HUES48 (cell line): ENCODE data around the gene ACACB.

ENCODE experiments used
- H3K27ac ChIP-seq: one replicate; pipeline ENCODE4 v1.7.0; 2013; ENCODE audit warnings: low read depth, low read length, inconsistent platforms
- H3K27me3 ChIP-seq: 2 replicates; pipeline ENCODE4 v1.6.1; 2013; ENCODE audit warnings: mild to moderate bottlenecking, low read length; ENCODE audit not compliant: control insufficient read depth, insufficient read depth
- H3K36me3 ChIP-seq: 2 replicates; pipeline ENCODE4 v1.6.1; 2013; ENCODE audit warnings: low read length; ENCODE audit not compliant: control insufficient read depth, insufficient read depth
- H3K4me1 ChIP-seq: 2 replicates; pipeline ENCODE4 v1.6.1; 2013; ENCODE audit warnings: mild to moderate bottlenecking, low read length; ENCODE audit not compliant: control insufficient read depth, insufficient read depth
- H3K4me3 ChIP-seq: 2 replicates; pipeline ENCODE4 v1.5.1; 2013; ENCODE audit warnings: mild to moderate bottlenecking, low read depth, low read length
- H3K9ac ChIP-seq: 2 replicates; pipeline ENCODE4 v1.6.1; 2013; ENCODE audit warnings: mild to moderate bottlenecking, low read depth, low read length, moderate library complexity
- H3K9me3 ChIP-seq: 2 replicates; pipeline ENCODE4 v1.6.1; 2013; ENCODE audit warnings: low read length; ENCODE audit not compliant: control insufficient read depth, insufficient read depth

ACACB gene

DNA sequence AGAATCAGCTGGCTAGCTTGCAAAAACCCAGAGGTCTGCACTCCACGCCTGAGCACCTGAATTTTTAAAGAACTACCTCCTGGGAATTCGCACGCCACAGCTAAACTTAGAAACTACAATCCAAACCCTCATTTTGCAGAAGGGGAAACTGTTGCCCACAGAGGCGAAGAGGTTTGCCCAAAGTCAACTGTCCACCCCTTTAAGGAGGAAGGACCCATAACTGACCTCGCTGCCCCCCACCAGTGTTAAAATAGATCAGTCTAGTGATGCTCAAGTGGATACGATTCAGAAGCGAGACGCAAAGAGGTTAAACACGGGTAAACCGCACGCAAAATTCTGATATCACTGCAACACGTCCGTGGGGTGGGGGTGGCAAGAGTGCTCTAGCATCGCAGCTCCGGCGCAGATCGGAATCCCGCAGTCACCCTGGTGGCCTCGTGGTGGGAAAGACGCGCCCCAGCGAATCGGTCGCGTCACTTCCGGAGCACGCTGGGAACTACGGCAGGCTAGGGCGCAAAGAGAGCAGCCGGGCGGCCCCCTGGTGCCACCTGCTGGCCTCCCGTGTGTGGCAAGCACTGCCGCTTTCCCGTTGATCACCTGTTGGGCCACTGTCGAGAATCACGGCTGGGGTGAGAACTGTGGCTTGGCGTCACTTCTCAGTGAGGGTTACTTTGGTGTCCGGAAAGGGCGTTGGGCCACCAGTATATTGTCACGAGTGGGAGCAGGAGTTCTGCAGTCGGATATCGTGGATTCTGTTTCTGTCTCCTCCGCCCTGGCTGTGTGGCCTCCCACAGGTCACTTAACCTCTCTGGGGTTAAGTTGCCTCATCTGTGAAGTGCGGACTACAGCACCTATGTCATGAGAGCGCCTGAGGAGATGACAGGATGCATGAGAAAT is 23.1 kb upstream of the ACACB start, which contains the start of gene ALKBH2:
TSS of gene ALKBH2 (minus strand) at position 451 of the 897 bp plus-strand sequence. CDS start 686 bp downstream, outside the sequence.
- peaks cover 15% of the 10 kb centered on the region for H3K4me1 ChIP-seq

DNA sequence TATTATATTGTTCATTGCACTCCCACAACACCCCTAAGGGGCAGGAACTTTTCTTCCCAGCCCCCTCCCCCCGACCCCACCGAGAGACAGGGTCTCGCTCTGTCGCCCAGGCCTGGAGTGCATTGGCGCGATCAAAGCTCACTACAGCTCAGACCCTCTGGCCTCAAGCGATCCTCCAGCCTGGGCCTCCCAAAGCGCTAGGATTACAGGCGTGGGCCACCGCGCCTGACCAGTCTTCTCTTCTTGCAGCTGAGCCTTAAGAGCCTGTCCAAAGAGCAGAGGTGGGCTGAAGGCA is 19.3 kb upstream of the ACACB start:
- Histone ChIP-seq H3K9me3 (no peaks in the 10 kb centered on the region), H3K4me1 (peaks cover 10% of the 10 kb centered on the region; the same call in 1 of the 2 replicates), H3K4me3 (peak overlapping the region; percentile 91), H3K9ac (no peak overlapping the region), H3K36me3 (peaks cover 35% of the 10 kb centered on the region), H3K27me3 (0 out of 2 replicates have a peak, but pooled peaks cover 5% of the 10 kb centered on the region), H3K27ac (peak overlapping the region; percentile 98)

More for the DNA sequence above, 23.1 kb upstream of the ACACB start, which contains the start of gene ALKBH2:
- Histone ChIP-seq H3K27ac (no peak within 1 kb of the TSS), H3K9me3 (no peaks in the 10 kb centered on the region), H3K36me3 (peaks cover 5% of the 10 kb centered on the region; the same call in 1 of the 2 replicates), H3K9ac (peak within 1 kb of the TSS; percentile 28; the same call in 1 of the 2 replicates), H3K27me3 (0 out of 2 replicates have a peak, but pooled peaks cover 5% of the 10 kb centered on the region), H3K4me3 (peak within 1 kb of the TSS; percentile 51)

DNA sequence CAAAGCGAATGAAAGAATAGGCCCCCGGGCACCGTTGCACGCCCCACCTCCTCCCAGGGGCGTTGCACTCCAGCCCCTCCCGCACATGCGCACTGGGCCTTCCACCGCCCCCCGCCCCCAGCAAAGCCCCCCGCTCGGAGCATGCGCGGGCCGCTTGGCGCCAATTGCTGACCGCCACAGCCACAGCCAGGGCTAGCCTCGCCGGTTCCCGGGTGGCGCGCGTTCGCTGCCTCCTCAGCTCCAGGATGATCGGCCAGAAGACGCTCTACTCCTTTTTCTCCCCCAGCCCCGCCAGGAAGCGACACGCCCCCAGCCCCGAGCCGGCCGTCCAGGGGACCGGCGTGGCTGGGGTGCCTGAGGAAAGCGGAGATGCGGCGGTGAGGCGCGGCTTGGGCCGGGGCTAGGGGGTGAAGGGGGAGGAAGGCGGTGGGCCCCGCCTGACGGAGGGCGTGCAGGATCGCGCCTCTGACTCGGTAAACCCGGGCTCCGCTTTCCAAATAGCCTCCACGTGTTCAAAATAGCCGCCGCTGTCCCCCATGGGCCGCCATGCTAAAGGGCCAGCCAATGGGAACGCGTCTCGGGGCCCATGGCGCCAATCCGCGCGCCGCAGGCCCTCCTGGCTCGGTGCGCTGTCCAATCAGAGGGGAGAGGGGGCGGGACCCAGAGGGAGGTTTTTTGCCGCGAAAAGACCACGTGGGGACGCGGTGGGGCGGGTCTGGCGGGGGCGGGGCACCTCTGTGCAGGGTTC is 18.8 kb upstream of the ACACB start, which contains the start of gene UNG:
TSS of gene UNG (plus strand) at position 163 of the 748 bp plus-strand sequence. CDS start at position 246, 83 bp downstream.
- Histone ChIP-seq H3K4me1 (peaks cover 10% of the 10 kb centered on the region; the same call in 1 of the 2 replicates), H3K9ac (peak within 1 kb of the TSS; percentile 94), H3K27me3 (0 out of 2 replicates have a peak, but pooled peaks cover 5% of the 10 kb centered on the region), H3K9me3 (no peaks in the 10 kb centered on the region), H3K27ac (peak within 1 kb of the TSS; percentile 98), H3K36me3 (peaks cover 40% of the 10 kb centered on the region), H3K4me3 (peak within 1 kb of the TSS; percentile 91)

DNA sequence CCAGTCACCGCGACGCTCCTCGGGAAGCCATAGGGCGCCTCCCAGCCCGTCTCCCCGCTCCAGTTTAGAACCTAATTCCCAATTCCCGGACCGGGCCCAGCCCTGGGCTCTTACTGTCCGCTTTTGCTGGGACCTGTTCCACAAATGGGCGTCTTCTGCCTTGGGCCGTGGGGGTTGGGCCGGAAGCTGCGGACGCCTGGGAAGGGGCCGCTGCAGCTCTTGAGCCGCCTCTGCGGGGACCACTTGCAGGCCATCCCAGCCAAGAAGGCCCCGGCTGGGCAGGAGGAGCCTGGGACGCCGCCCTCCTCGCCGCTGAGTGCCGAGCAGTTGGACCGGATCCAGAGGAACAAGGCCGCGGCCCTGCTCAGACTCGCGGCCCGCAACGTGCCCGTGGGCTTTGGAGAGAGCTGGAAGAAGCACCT is 18.2 kb upstream of the ACACB start:
- Histone ChIP-seq H3K9me3 (no peaks in the 10 kb centered on the region), H3K9ac (peak overlapping the region; percentile 94), H3K27me3 (no peaks in the 10 kb centered on the region), H3K36me3 (peaks cover 46% of the 10 kb centered on the region), H3K4me3 (peak overlapping the region; percentile 91), H3K27ac (peak overlapping the region; percentile 98), H3K4me1 (peaks cover 6% of the 10 kb centered on the region; the same call in 1 of the 2 replicates)

DNA sequence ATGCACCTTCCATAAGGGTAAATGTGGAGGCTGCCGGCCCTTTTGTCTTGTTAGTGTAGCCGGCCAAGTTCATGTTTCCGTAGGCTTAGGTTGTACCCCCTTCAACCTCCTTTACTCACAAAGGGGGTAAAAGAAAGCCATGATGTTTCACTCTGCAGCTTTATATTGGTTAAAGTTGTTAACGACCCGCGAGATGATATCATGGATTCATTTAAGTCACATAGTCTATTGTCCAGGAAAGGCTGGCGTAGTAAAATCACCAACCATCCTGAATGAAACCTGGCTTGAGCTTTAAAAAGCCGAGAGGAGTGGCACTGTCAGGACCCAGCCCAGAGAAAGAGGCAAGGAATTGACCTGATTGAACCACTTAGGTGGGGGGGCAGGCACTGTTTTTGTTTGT is 17.7 kb upstream of the ACACB start:
- peak overlapping the region; percentile 91 for H3K4me3 ChIP-seq
- H3K9ac ChIP-seq: peak overlapping the region; percentile 94
- no peaks in the 10 kb centered on the region for H3K27me3 ChIP-seq
- H3K27ac ChIP-seq: peak overlapping the region; percentile 98
- peaks cover 51% of the 10 kb centered on the region for H3K36me3 ChIP-seq
- H3K9me3 ChIP-seq: no peaks in the 10 kb centered on the region
- peaks cover 6% of the 10 kb centered on the region; the same call in 1 of the 2 replicates for H3K4me1 ChIP-seq

DNA sequence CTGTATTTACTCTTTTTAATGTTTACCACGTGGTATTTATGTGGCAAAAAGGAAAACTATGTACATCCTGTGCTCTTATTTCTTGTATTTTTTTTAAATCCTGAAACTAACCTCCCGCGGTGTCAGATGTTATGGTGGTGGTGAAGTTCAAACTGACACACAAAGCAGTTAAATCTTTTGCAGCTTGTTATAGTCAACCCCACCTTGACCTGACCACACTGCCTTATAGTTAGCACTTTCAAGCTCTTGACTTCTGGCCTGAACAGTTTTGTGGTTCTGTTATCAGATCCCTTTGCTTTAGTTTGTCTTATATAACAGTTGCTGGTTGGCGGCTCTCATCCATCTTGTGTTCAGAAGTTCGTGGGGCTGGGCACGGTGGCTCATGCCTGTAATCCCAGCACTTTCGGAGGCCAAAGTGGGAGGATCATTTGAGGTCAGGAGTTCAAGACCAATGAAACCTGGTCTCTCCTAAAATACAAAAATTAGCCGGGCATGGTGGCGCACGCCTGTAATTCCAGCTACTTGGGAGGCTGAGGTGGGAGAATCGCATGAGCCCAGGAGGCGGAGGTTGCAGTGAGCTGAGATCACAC is 16.9 kb upstream of the ACACB start:
- no peak overlapping the region for H3K27ac ChIP-seq
- peak overlapping the region; percentile 91 for H3K4me3 ChIP-seq

DNA sequence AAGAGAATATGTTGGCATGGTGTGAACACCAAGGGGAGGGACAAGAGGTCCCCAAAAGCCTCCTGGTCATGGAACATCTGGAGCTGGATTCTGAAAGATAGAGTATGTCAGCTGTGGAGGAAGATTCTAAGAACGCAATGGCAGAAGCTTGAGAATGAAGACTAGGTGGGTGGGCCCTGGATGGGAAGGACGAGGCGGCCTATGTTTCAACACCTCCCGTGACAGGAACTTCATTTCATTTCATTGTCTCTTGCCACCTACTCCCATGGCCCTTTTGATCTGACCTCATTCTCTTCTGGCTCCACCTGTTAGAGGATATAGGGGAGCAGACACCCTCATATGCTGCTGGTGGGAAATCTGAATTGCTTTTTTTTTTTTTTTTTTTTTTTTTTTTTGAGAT is 15.6 kb upstream of the ACACB start:
- Histone ChIP-seq H3K27me3 (no peaks in the 10 kb centered on the region), H3K27ac (no peak overlapping the region), H3K9ac (no peak overlapping the region), H3K4me1 (peaks cover 6% of the 10 kb centered on the region; the same call in 1 of the 2 replicates), H3K9me3 (no peaks in the 10 kb centered on the region), H3K4me3 (no peak overlapping the region), H3K36me3 (peaks cover 71% of the 10 kb centered on the region)

More for the DNA sequence above, 16.9 kb upstream of the ACACB start:
- peaks cover 6% of the 10 kb centered on the region; the same call in 1 of the 2 replicates for H3K4me1 ChIP-seq
- H3K36me3 ChIP-seq: peaks cover 59% of the 10 kb centered on the region
- no peak overlapping the region for H3K9ac ChIP-seq
- no peaks in the 10 kb centered on the region for H3K27me3 ChIP-seq
- H3K9me3 ChIP-seq: no peaks in the 10 kb centered on the region

DNA sequence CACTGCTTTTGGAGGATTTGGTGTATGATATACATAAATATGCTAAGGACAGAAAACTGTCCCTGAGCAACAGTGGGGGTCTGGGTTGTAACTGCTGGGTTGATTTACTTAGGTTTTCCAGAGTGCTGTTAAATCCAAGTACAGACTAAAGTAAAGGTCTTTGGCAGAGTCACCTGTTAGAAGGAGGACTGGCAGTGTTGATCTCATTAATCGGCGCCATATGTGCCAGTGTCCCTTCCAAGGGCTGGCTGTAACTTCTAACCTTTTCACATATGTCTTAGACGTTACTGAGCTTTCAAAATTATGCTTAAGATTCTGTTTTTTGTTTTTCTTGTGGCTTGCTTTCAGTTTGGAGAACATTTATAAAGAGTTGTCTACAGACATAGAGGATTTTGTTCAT is 13.9 kb upstream of the ACACB start:
- H3K9me3 ChIP-seq: no peaks in the 10 kb centered on the region
- H3K4me3 ChIP-seq: no peak overlapping the region
- H3K4me1 ChIP-seq: peaks cover 6% of the 10 kb centered on the region; the same call in 1 of the 2 replicates
- no peak overlapping the region for H3K9ac ChIP-seq
- no peak overlapping the region for H3K27ac ChIP-seq
- no peaks in the 10 kb centered on the region for H3K27me3 ChIP-seq
- H3K36me3 ChIP-seq: peaks cover 86% of the 10 kb centered on the region

DNA sequence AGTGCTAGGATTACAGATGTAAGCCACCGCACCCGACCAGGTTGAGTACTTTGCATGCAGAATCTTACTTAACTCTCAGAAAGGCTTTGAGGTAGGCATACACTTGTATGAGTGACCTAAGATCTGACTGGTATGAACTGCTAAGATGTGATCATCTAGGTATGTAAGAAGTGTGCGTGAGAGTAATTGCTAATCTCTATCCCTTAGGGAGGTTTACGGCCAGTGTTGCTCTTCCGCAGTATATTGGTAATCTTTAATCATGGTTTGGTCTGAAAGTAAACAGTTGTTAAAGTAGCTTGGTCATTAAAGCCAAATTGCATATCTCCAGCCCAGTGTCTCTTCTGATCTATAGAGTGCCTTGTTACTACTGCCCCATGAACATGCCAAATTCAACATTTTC is 11.2 kb upstream of the ACACB start:
- Histone ChIP-seq H3K9ac (no peak overlapping the region), H3K4me1 (0 out of 2 replicates have a peak, but pooled peaks cover 1% of the 10 kb centered on the region), H3K36me3 (peaks cover 92% of the 10 kb centered on the region)

DNA sequence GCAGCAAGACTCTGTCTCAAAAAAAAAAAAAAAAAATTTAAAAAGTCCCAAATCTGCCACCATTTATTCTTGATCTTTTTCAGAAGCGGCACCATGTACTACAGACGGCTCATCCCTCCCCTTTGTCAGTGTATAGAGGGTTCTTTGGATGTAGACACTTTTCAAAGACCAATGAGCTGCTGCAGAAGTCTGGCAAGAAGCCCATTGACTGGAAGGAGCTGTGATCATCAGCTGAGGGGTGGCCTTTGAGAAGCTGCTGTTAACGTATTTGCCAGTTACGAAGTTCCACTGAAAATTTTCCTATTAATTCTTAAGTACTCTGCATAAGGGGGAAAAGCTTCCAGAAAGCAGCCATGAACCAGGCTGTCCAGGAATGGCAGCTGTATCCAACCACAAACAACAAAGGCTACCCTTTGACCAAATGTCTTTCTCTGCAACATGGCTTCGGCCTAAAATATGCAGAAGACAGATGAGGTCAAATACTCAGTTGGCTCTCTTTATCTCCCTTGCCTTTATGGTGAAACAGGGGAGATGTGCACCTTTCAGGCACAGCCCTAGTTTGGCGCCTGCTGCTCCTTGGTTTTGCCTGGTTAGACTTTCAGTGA is 6.5 kb upstream of the ACACB start:
- H3K36me3 ChIP-seq: peaks cover 51% of the 10 kb centered on the region
- no peaks in the 10 kb centered on the region for H3K9me3 ChIP-seq
- peaks cover 13% of the 10 kb centered on the region for H3K4me1 ChIP-seq
- no peak overlapping the region for H3K9ac ChIP-seq
- no peaks in the 10 kb centered on the region for H3K27me3 ChIP-seq
- H3K4me3 ChIP-seq: no peak overlapping the region
- H3K27ac ChIP-seq: peak overlapping the region; percentile 36

More for the DNA sequence above, 11.2 kb upstream of the ACACB start:
- no peak overlapping the region for H3K4me3 ChIP-seq
- no peaks in the 10 kb centered on the region for H3K27me3 ChIP-seq
- no peak overlapping the region for H3K27ac ChIP-seq
- H3K9me3 ChIP-seq: no peaks in the 10 kb centered on the region
